NCI-H2029 treated with DMSO at 0.1 percent for 48 hours (cell line): ENCODE measurements around the gene PPP1R9A.
A peak's percentile ranks its signal among the peaks of the same experiment; 100 is the strongest.

Experiments used
- DNase-seq: peaks from one replicate; lab custom pipeline; 2025; lab: John Stamatoyannopoulos, UW

PPP1R9A gene

GRCh38 chr7:95263785-95264362, 356.5 kb downstream of the PPP1R9A start:
- DNase-seq = no peak

DNA sequence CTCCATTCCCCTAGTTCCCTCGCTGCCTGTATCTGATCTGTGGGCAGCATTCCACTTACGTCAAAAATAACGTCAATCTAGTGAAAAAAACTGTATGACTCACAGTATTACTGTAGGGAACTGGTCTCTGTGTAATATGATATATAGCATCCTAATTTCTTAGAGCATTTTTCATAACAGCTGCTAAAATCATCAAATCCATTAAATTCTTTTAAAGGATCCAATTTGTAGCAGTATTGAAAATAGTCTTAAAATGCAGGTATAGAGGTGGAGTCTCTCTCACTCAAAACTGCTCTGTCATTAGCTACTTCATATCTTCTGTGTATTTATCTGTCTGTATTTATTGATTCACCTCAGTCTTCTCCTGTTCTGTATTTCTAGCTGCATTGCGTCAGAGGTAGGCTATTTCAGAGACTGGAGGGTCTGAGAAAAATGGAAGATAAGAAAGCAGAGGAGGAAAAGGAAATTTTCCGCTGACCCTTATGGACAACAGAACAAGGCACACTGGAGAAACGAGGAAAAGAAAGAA, 357.0 kb downstream of the PPP1R9A start:
- DNase-seq = no peak

GRCh38 chr7:95265634-95266033, 358.2 kb downstream of the PPP1R9A start:
- DNase-seq = no peak

- no peak for DNase-seq
Observed at GRCh38 chr7:95267754-95268153, 360.4 kb downstream of the PPP1R9A start.

GRCh38 chr7:95269640-95270039, 362.2 kb downstream of the PPP1R9A start:
- no peak for DNase-seq

DNA sequence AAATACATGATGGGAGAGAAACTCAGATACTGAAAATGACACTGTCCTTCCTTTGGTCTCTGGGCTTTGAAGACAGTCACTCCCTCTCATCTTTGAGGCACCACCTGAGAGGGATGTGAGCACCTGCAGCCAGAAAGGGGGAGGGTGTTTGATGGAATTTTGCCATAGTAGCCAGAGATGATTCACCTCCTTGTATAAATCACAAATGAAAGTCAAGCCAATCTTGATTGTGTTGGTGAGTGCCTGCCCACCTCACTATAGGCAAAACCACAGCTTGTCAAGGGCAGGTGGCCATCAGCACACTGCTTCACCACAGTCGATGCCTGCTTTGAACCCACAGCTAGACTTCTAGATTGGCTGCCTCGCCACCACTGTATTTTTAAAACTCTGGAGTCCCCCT, 368.7 kb downstream of the PPP1R9A start:
- DNase-seq = no peak

- DNase-seq = no peak
Observed at GRCh38 chr7:95279417-95279816, 372.0 kb downstream of the PPP1R9A start.

DNA sequence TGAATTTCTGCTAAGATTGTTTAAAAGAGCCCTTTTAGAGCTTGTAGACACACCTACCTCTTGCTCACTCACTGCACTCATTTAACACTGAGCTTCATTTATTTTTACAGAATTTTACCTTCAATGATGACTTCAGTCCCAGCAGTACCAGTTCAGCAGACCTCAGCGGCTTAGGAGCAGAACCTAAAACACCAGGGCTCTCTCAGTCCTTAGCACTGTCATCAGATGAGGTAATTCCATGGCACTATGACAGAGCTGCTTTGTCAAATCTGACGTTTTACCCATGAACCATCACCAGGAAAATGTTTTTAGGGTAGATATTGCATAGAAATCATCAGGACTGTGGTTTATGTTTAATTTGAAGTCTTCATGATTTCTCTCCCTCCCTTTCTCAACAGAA, 378.7 kb downstream of the PPP1R9A start:
- DNase-seq = no peak

DNA sequence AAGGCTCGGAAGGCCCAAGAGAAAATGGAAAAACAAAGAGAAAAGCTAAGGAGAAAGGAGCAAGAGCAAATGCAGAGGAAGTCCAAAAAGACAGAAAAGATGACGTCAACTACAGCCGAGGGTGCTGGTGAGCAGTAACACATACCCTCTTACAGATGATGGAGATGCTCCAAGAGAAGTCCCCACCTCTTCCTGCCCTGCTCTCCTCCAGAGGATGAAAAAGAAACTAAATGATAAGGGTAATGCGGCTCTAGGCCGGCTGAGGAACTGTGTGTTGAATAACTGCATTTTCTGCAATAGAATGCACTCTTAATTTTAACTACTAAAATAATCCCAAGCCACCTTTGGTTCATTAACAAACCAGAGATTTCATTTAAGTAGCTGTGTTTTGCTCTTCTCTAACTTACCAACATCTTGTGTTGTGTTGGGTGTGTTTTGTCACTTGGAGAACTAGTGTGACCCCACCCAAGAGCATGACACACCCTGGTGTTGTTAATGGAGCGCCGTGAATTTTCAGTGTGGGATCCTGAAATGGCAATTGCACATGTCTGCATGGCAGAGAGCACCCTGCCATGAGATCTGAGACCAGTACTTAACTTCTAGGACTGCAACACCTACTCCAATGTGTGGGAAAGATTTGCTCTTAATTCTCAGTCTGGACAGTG, 382.9 kb downstream of the PPP1R9A start:
- no peak for DNase-seq

- DNase-seq = peak; percentile 5
Observed at GRCh38 chr7:95295397-95295796, 388.0 kb downstream of the PPP1R9A start.

DNA sequence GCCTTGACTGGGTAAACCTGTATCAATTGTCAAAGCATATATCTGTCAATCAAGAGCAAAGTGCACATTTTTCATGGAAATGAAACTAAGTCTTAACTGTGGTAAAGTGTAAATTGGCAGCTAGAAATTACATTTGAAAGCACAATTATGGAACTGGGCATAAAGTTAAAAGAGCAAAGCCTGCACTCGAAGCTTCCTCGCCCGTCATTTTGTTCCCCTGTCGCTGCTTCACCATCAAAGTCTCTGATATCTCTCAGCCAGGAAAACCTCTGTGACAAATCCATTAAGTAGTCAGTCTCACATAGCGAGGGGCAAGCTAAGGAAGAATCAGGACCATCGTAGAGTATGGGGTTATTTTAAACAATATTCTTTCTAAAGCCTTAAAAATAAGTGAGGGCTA, 389.1 kb downstream of the PPP1R9A start:
- DNase-seq = no peak

- no peak for DNase-seq
Observed at GRCh38 chr7:95297041-95297440, 389.6 kb downstream of the PPP1R9A start.

DNA sequence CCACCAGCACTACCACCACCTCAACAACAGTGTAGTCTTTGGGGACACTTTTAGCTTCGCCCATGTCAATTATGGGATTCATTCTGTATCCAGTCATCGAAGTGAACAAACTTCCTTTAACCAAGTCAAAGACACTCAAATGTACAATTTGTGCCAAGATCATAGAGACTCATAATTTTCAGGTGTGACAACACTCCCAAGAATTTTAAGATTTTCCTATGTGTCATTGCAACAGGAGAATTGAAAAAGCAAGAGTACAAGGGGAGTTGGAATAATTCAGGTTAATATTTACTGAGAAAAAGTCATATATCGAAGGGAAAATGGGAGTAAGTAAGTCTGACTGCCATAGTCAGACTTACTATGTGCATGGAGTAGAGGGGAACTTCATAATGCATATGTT, 390.7 kb downstream of the PPP1R9A start:
- no peak for DNase-seq

- no peak for DNase-seq
Observed at GRCh38 chr7:95303013-95303905, 395.9 kb downstream of the PPP1R9A start.

DNA sequence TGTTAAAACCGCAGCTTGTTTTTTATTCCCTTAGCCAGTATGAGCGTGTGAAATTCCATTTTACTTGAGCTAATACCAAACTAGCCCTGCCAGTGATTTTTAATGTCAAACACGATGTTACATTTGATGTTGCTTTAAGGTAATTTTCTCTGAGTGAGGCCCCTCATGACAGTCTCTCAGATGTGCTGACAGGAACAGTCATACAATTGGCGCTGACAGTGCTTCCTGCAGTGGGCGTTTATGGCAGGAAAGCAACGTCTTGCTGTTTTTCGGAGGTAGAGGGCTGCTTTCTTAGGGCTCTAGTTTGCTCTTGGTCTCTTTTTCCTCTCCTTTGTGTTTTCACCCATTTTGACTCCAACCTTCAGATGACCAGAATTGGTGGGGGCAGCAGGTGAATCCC, 397.6 kb downstream of the PPP1R9A start:
- no peak for DNase-seq

- DNase-seq = no peak
Observed at GRCh38 chr7:95309951-95310350, 402.6 kb downstream of the PPP1R9A start.

- no peak for DNase-seq
Observed at GRCh38 chr7:95311389-95311788, 404.0 kb downstream of the PPP1R9A start.

GRCh38 chr7:95312561-95312960, 405.2 kb downstream of the PPP1R9A start:
- no peak for DNase-seq

DNA sequence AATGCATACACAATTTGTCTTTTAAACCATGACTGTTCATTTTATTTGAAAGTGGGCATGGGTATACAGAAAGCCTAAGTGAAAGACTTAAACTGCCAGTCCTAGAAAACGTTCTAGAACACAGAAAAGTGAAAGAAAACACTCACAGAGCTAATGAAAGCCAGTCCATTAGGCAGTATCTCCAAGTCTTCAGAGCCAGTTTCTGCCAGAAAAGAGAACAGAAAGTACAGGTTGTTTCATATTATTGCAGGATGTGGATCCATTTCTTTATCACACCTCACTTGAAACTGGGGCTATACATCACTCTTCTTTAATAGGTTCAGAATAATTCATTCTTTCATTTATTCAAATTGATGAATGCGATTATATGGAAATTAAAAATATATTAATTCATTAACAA, 409.2 kb downstream of the PPP1R9A start:
- no peak for DNase-seq

GRCh38 chr7:95317546-95317945, 410.2 kb downstream of the PPP1R9A start:
- DNase-seq = no peak

- no peak for DNase-seq
Observed at GRCh38 chr7:95317966-95318365, 410.6 kb downstream of the PPP1R9A start.

GRCh38 chr7:95318501-95319100, 411.2 kb downstream of the PPP1R9A start:
- peak; percentile 47 for DNase-seq
